Smooth muscle cell (in vitro differentiated cells): Measurements from ENCODE around the gene BRWD1. TPM values are rescaled to one million over a fixed set of nuclear protein-coding genes. Genes with fewer than 3 reads are reported as not detected.
A peak's percentile ranks its signal among the peaks of the same experiment; 100 is the strongest.

Experiments used
- DNase-seq: peaks from one replicate; lab custom pipeline; 2025; ENCODE audit not compliant: unreplicated experiment; lab: John Stamatoyannopoulos, UW
- H2AFZ ChIP-seq: fragments of 200-600 bp; sonication (generic); 2 replicates; pipeline ENCODE4 v1.6.0; 2016; ENCODE audit warnings: antibody characterized with exemption, low read depth, mild to moderate bottlenecking
- H3F3A ChIP-seq: fragments of 200-600 bp; sonication (generic); 2 replicates; pipeline ENCODE4 v1.6.0; 2017; ENCODE audit warnings: antibody characterized with exemption, low read depth
- H3K27ac ChIP-seq: fragments of 200-600 bp; sonication (generic); 2 replicates; pipeline ENCODE4 v1.5.1; 2016; ENCODE audit warnings: low read depth, mild to moderate bottlenecking
- H3K27me3 ChIP-seq: fragments of 200-600 bp; sonication (generic); 2 replicates; pipeline ENCODE4 v1.6.1; 2016; ENCODE audit warnings: low read depth, mild to moderate bottlenecking
- H3K36me3 ChIP-seq: fragments of 200-600 bp; sonication (generic); 2 replicates; pipeline ENCODE4 v1.5.1; 2016; ENCODE audit warnings: low read depth
- H3K4me1 ChIP-seq: fragments of 200-600 bp; sonication (generic); 2 replicates; pipeline ENCODE4 v1.5.1; 2016; ENCODE audit warnings: low read depth
- H3K4me2 ChIP-seq: fragments of 200-600 bp; sonication (generic); 2 replicates; pipeline ENCODE4 v1.6.0; 2016; ENCODE audit warnings: mild to moderate bottlenecking
- H3K4me3 ChIP-seq: fragments of 200-600 bp; sonication (generic); 2 replicates; pipeline ENCODE4 v1.5.1; 2016; ENCODE audit warnings: mild to moderate bottlenecking
- H3K79me2 ChIP-seq: fragments of 200-600 bp; sonication (generic); 2 replicates; pipeline ENCODE4 v1.6.0; 2016; ENCODE audit warnings: low read depth, mild to moderate bottlenecking
- H3K9ac ChIP-seq: fragments of 200-600 bp; sonication (generic); 2 replicates; pipeline ENCODE4 v1.6.0; 2016; ENCODE audit warnings: low read depth
- H3K9me3 ChIP-seq: fragments of 200-600 bp; sonication (generic); replicated peaks from 2 replicates; pipeline ENCODE4 v1.5.1; 2016; ENCODE audit warnings: low read depth
- H4K20me1 ChIP-seq: fragments of 200-600 bp; sonication (generic); 2 replicates; pipeline ENCODE4 v1.6.0; 2016; ENCODE audit warnings: low read depth
- CTCF ChIP-seq: fragments of 200-600 bp; sonication (generic); IDR thresholded peaks from 2 replicates; pipeline ENCODE4 v1.5.1; 2017; ENCODE audit warnings: borderline replicate concordance, mild to moderate bottlenecking, antibody characterized with exemption; ENCODE audit not compliant: insufficient read depth, poor library complexity, severe bottlenecking
- WGBS: methylation state at CpG from one replicate; pipeline ENCODE4 v1.1.7; 2016; ENCODE audit warnings: low lambda C conversion rate; 5-methylcytosine and 5-hydroxymethylcytosine counted together
- polyA plus RNA-seq: library from polyadenylated mRNA; unstranded; fragments of >200 nt; fragmentation: Nextera tagmentation; extraction: Ambion mirVana; gene quantifications from 2 replicates; pipeline ENCODE4 v1.2.1, GENCODE V29; 2016
- total RNA-seq: library from RNA; depleted of rRNA; stranded (reverse); fragments of >200 nt; gene quantifications from 2 replicates; pipeline ENCODE4 v1.2.3, GENCODE V29; 2014

BRWD1 gene
- total and polyA plus RNA-seq, 2 experiments from 2014 or later: 19.0 to 51.0 TPM

- Histone ChIP-seq H3K9me3 (no peaks in the 10 kb centered on the region), H3K27me3 (no peaks in the 10 kb centered on the region), H3K4me3 (no peak overlapping the region), H3K4me1 (peaks cover 5% of the 10 kb centered on the region), H3K9ac (no peak overlapping the region), H3K27ac (no peak overlapping the region), H4K20me1 (no peaks in the 10 kb centered on the region), H2AFZ (no peak overlapping the region), H3F3A (peaks cover 11% of the 10 kb centered on the region), H3K36me3 (no peaks in the 10 kb centered on the region), H3K79me2 (no peaks in the 10 kb centered on the region), H3K4me2 (no peak overlapping the region)
- DNase-seq: no peak
- 79% methylated on average over 8 of the region's 8 CpGs for WGBS
- TF ChIP-seq CTCF: no peak
Measured at GRCh38 chr21:39318091-39318959, 4.9 kb upstream of the BRWD1 start.

- H3K4me2 ChIP-seq: no peak overlapping the region
- DNase-seq: no peak
- no peak overlapping the region for H2AFZ ChIP-seq
- WGBS: 48% methylated on average over 11 of the region's 11 CpGs
- H3K4me1 ChIP-seq: peaks cover 5% of the 10 kb centered on the region
- no peaks in the 10 kb centered on the region for H3K9me3 ChIP-seq
- H3K36me3 ChIP-seq: no peaks in the 10 kb centered on the region
- no peak overlapping the region for H3K4me3 ChIP-seq
- no peak overlapping the region for H3K9ac ChIP-seq
- H3K27me3 ChIP-seq: no peaks in the 10 kb centered on the region
- no peaks in the 10 kb centered on the region for H3K79me2 ChIP-seq
- TF ChIP-seq CTCF: no peak
- peaks cover 11% of the 10 kb centered on the region for H3F3A ChIP-seq
- no peaks in the 10 kb centered on the region for H4K20me1 ChIP-seq
- H3K27ac ChIP-seq: peak overlapping the region; percentile 27
Measured at GRCh38 chr21:39317134-39318090, 4.0 kb upstream of the BRWD1 start.

- Histone ChIP-seq H3K27me3 (no peaks in the 10 kb centered on the region), H2AFZ (no peak overlapping the region), H3K27ac (peak overlapping the region; percentile 27), H3K4me3 (no peak overlapping the region), H3K4me2 (no peak overlapping the region), H3K9me3 (no peaks in the 10 kb centered on the region), H3K9ac (no peak overlapping the region), H4K20me1 (peaks cover 6% of the 10 kb centered on the region), H3K4me1 (peaks cover 9% of the 10 kb centered on the region), H3F3A (peaks cover 11% of the 10 kb centered on the region), H3K79me2 (peaks cover 5% of the 10 kb centered on the region), H3K36me3 (no peaks in the 10 kb centered on the region)
- no peak for DNase-seq
- no peak for TF ChIP-seq CTCF
- WGBS: 78% methylated on average over 6 of the region's 6 CpGs
Measured at GRCh38 chr21:39316729-39317128, 3.3 kb upstream of the BRWD1 start.
